NCI-H2196 (cell line): ENCODE measurements around the gene CPB2.

Experiments used
- DNase-seq: peaks from one replicate; lab custom pipeline; 2025; ENCODE audit not compliant: unreplicated experiment; lab: John Stamatoyannopoulos, UW

The CPB2 gene

GRCh38 chr13:46104868-46105267 is at the start of gene CPB2:
CPB2 (minus strand) TSS chr13:46105033; CDS start chr13:46105009, 24 bp downstream.
- DNase-seq: no peak

GRCh38 chr13:46154136-46154801 is 49.4 kb upstream of the CPB2 start:
- DNase-seq: no peak

- no peak for DNase-seq
These were observed 47.9 kb upstream of the CPB2 start for GRCh38 chr13:46152627-46153328.

- no peak for DNase-seq
These were observed 45.4 kb upstream of the CPB2 start for GRCh38 chr13:46150134-46150693.

- no peak for DNase-seq
These were observed 44.7 kb upstream of the CPB2 start for GRCh38 chr13:46149272-46150133.

- DNase-seq: no peak
These were observed 42.1 kb upstream of the CPB2 start for GRCh38 chr13:46146898-46147297.

GRCh38 chr13:46145950-46146349 is 41.1 kb upstream of the CPB2 start:
- no peak for DNase-seq

- DNase-seq: no peak
These were observed 40.3 kb upstream of the CPB2 start for GRCh38 chr13:46145135-46145534.

- DNase-seq: peak; percentile 8
These were observed 38.4 kb upstream of the CPB2 start for GRCh38 chr13:46143184-46143701.

- DNase-seq: no peak
These were observed 37.9 kb upstream of the CPB2 start for GRCh38 chr13:46142776-46143175.

GRCh38 chr13:46140044-46140443 is 35.2 kb upstream of the CPB2 start:
- DNase-seq: no peak

GRCh38 chr13:46137627-46138317 is 32.9 kb upstream of the CPB2 start:
- DNase-seq: no peak

- DNase-seq: no peak
These were observed 31.9 kb upstream of the CPB2 start for GRCh38 chr13:46136688-46137087.

GRCh38 chr13:46134961-46135522 is 30.2 kb upstream of the CPB2 start:
- DNase-seq: peak; percentile 34

- DNase-seq: no peak
These were observed 29.7 kb upstream of the CPB2 start for GRCh38 chr13:46134494-46134893.

GRCh38 chr13:46132109-46132508 is 27.3 kb upstream of the CPB2 start:
- no peak for DNase-seq

- no peak for DNase-seq
These were observed 26.9 kb upstream of the CPB2 start for GRCh38 chr13:46131705-46132104.

- DNase-seq: no peak
These were observed 25.3 kb upstream of the CPB2 start for GRCh38 chr13:46129955-46130618.

- no peak for DNase-seq
These were observed 24.3 kb upstream of the CPB2 start for GRCh38 chr13:46129124-46129523.
